IMR-90 (cell line): Measurements from ENCODE around the gene ADD3. TPM values are rescaled to one million over a fixed set of nuclear protein-coding genes. Genes with fewer than 3 reads are reported as not detected.

ENCODE experiments used
- ATAC-seq: fragments of 200-7000 bp; cut with Tn5 transposase; 2 replicates; pipeline ENCODE4 v1.9.1; 2020; ENCODE audit warnings: low read depth, mild to moderate bottlenecking, moderate library complexity
- BruUV-seq: library from RNA; stranded (reverse); fragments of 400-500 nt; replicated peaks from 2 replicates; lab custom pipeline; 2021; lab: Mats Ljungman, UMichigan
- CTCF ChIA-PET: fragments of 300-600 bp; formaldehyde crosslinking; extraction: SDS; loops from one replicate; lab custom pipeline; 2021; ENCODE audit warnings: antibody characterized with exemption; lab: Yijun Ruan, JAX
- POLR2A ChIA-PET: fragments of 300-600 bp; sonication (Branson Sonifier 250); formaldehyde crosslinking; loops from one replicate; lab custom pipeline; 2022; ENCODE audit warnings: antibody characterized with exemption; ENCODE audit not compliant: unreplicated experiment; lab: Charles Lee
- DNase-seq: peaks from one replicate; pipeline ENCODE4 v3.0.0; 2013
- H2AFZ ChIP-seq: replicated peaks from 2 replicates; pipeline ENCODE3; 2013; ENCODE audit warnings: low read length, mild to moderate bottlenecking; ENCODE audit not compliant: poor library complexity
- H2AK5ac ChIP-seq: 2 replicates; pipeline ENCODE4 v1.6.1; 2013; ENCODE audit warnings: low read depth, low read length, inconsistent platforms
- H2AK9ac ChIP-seq: replicated peaks from 2 replicates; pipeline ENCODE3; 2013; ENCODE audit warnings: mild to moderate bottlenecking, low read depth, low read length, moderate library complexity; ENCODE audit not compliant: poor library complexity
- H2BK120ac ChIP-seq: 2 replicates; pipeline ENCODE4 v1.6.1; 2013; ENCODE audit warnings: low read depth, low read length, inconsistent platforms
- H2BK15ac ChIP-seq: 3 replicates; pipeline ENCODE4 v1.6.1; 2013; ENCODE audit warnings: low read depth, low read length, inconsistent platforms
- H2BK20ac ChIP-seq: 2 replicates; pipeline ENCODE4 v1.6.1; 2013; ENCODE audit warnings: low read depth, mild to moderate bottlenecking, inconsistent platforms, low read length, moderate library complexity
- H2BK5ac ChIP-seq: 2 replicates; pipeline ENCODE4 v1.6.1; 2013; ENCODE audit warnings: mild to moderate bottlenecking, low read depth, low read length, inconsistent platforms; ENCODE audit not compliant: poor library complexity, severe bottlenecking
- H3K14ac ChIP-seq: replicated peaks from 2 replicates; pipeline ENCODE4 v1.6.1; 2013; ENCODE audit warnings: low read depth, low read length, inconsistent platforms
- H3K18ac ChIP-seq: 2 replicates; pipeline ENCODE4 v1.6.1; 2013; ENCODE audit warnings: low read depth, low read length, control low read depth
- H3K23ac ChIP-seq: 2 replicates; pipeline ENCODE4 v1.6.1; 2013; ENCODE audit warnings: low read depth, low read length, inconsistent platforms
- H3K27ac ChIP-seq: 2 replicates; pipeline ENCODE4 v1.5.1; 2013; ENCODE audit warnings: mild to moderate bottlenecking, control low read depth, low read length; ENCODE audit not compliant: insufficient read depth
- H3K27me3 ChIP-seq: 2 replicates; pipeline ENCODE4 v1.6.1; 2013; ENCODE audit warnings: low read length; ENCODE audit not compliant: control insufficient read depth, insufficient read depth
- H3K36me3 ChIP-seq: 2 replicates; pipeline ENCODE4 v1.6.1; 2013; ENCODE audit warnings: low read length, mixed read lengths; ENCODE audit not compliant: control insufficient read depth, insufficient read depth
- H3K4ac ChIP-seq: 2 replicates; pipeline ENCODE4 v1.6.1; 2013; ENCODE audit warnings: low read depth, low read length, inconsistent platforms
- H3K4me1 ChIP-seq: 2 replicates; pipeline ENCODE4 v1.6.1; 2013; ENCODE audit warnings: low read length, mixed read lengths; ENCODE audit not compliant: control insufficient read depth, insufficient read depth
- H3K4me2 ChIP-seq: 2 replicates; pipeline ENCODE4 v1.6.1; 2013; ENCODE audit warnings: low read depth, mild to moderate bottlenecking, control low read depth, low read length, moderate library complexity
- H3K4me3 ChIP-seq: 2 replicates; pipeline ENCODE4 v1.5.1; 2013; ENCODE audit warnings: low read depth, mild to moderate bottlenecking, control low read depth, low read length, moderate library complexity; ENCODE audit not compliant: insufficient read depth
- H3K56ac ChIP-seq: 2 replicates; pipeline ENCODE4 v1.6.1; 2013; ENCODE audit warnings: low read length, inconsistent platforms; ENCODE audit not compliant: insufficient read depth; ENCODE audit errors: extremely low read depth
- H3K79me1 ChIP-seq, 2 experiments: 2 replicates each; pipeline ENCODE4 v1.6.1; 2013; ENCODE audit warnings: low read length in 2 of 2, inconsistent platforms in 1 of 2, low read depth in 1 of 2
- H3K9ac ChIP-seq: 2 replicates; pipeline ENCODE4 v1.6.1; 2013; ENCODE audit warnings: low read depth, low read length, control low read depth
- H3K9me1 ChIP-seq: 2 replicates; pipeline ENCODE4 v1.6.1; 2013; ENCODE audit warnings: low read length, inconsistent platforms; ENCODE audit not compliant: insufficient read depth
- H3K9me3 ChIP-seq: 2 replicates; pipeline ENCODE4 v1.6.1; 2013; ENCODE audit warnings: low read length; ENCODE audit not compliant: control insufficient read depth, insufficient read depth
- H4K20me1 ChIP-seq: 2 replicates; pipeline ENCODE4 v1.6.1; 2013; ENCODE audit warnings: low read length, inconsistent platforms; ENCODE audit not compliant: insufficient read depth
- H4K5ac ChIP-seq: 2 replicates; pipeline ENCODE4 v1.6.1; 2013; ENCODE audit warnings: mild to moderate bottlenecking, low read depth, low read length, control low read depth
- H4K8ac ChIP-seq, 2 experiments: 2 replicates each; pipeline ENCODE4 v1.6.1; 2013; ENCODE audit warnings: low read depth in 2 of 2, low read length in 2 of 2, control low read depth in 1 of 2, inconsistent platforms in 1 of 2
- H4K91ac ChIP-seq: 2 replicates; pipeline ENCODE4 v1.6.1; 2013; ENCODE audit warnings: low read depth, low read length, inconsistent platforms; ENCODE audit not compliant: insufficient read depth
- BHLHE40 ChIP-seq: fragments of 150-350 bp; IDR thresholded peaks from 2 replicates; pipeline ENCODE4 v1.6.1; 2016; ENCODE audit warnings: mild to moderate bottlenecking, low read depth, low read length
- MAFK ChIP-seq: IDR thresholded peaks from 2 replicates; pipeline ENCODE4 v1.6.1; 2012; ENCODE audit warnings: low read depth, low read length, improper control_type of control experiment
- MAZ ChIP-seq: IDR thresholded peaks from 2 replicates; pipeline ENCODE4 v1.6.1; 2012; ENCODE audit warnings: low read depth, mild to moderate bottlenecking, low read length, improper control_type of control experiment, moderate library complexity, borderline replicate concordance
- MXI1 ChIP-seq: IDR thresholded peaks from 2 replicates; pipeline ENCODE4 v1.6.1; 2012; ENCODE audit warnings: low read depth, mild to moderate bottlenecking, low read length, moderate library complexity, borderline replicate concordance
- NFE2L2 ChIP-seq: fragments of 150-350 bp; IDR thresholded peaks from 2 replicates; pipeline ENCODE4 v1.6.1; 2016; ENCODE audit warnings: low read depth, mild to moderate bottlenecking, low read length
- POLR2A ChIP-seq: IDR thresholded peaks from 2 replicates; pipeline ENCODE4 v1.6.1; 2012; ENCODE audit warnings: mild to moderate bottlenecking, low read depth, low read length
- RAD21 ChIP-seq: IDR thresholded peaks from 2 replicates; pipeline ENCODE4 v1.6.1; 2012; ENCODE audit warnings: low read length, improper control_type of control experiment
- RCOR1 ChIP-seq: IDR thresholded peaks from 2 replicates; pipeline ENCODE4 v1.6.1; 2012; ENCODE audit warnings: mild to moderate bottlenecking, low read length, improper control_type of control experiment; ENCODE audit not compliant: insufficient replicate concordance
- RFX5 ChIP-seq: IDR thresholded peaks from 2 replicates; pipeline ENCODE4 v1.8.0; 2012; ENCODE audit warnings: low read depth, mild to moderate bottlenecking, low read length, moderate library complexity
- SMC3 ChIP-seq: fragments of 150-350 bp; IDR thresholded peaks from 2 replicates; pipeline ENCODE4 v1.6.1; 2016; ENCODE audit warnings: low read depth, mild to moderate bottlenecking, antibody characterized with exemption, low read length, moderate library complexity
- WGBS, 2 experiments: methylation state at CpG; one replicate each; pipeline versions ENCODE4 v1.1.5 to v1.1.7; 2013; ENCODE audit warnings: missing lambda C conversion rate in 2 of 2; ENCODE audit not compliant: insufficient read length in 1 of 2; ENCODE audit errors: extremely low coverage in 2 of 2; 5-methylcytosine and 5-hydroxymethylcytosine counted together
- dilution Hi-C: fragments of 300-500 bp; cut with HindIII; formaldehyde crosslinking; loops from one replicate; pipeline ENCODE4 v1.14.3; 2018; ENCODE audit warnings: low sequenced_read_pairs; ENCODE audit not compliant: unreplicated experiment
- in situ Hi-C: fragments of 300-500 bp; cut with MboI; formaldehyde crosslinking; loops from 3 replicates; pipeline ENCODE4 v1.14.3; 2019; ENCODE audit warnings: low sequenced_read_pairs, inconsistent platforms, mixed read lengths
- intact Hi-C: fragments of 100-400 bp; cut with micrococcal nuclease; formaldehyde crosslinking; loops from 2 replicates; pipeline ENCODE4 v1.10.0; 2022
- polyA plus RNA-seq, 3 experiments: library from polyadenylated mRNA; depleted of rRNA; stranded (reverse); fragments of >200 nt; gene quantifications; 2 replicates each; pipeline ENCODE4 v1.2.3, GENCODE V29; 2012; ENCODE audit warnings: low replicate concordance in 1 of 3
- total RNA-seq: library from RNA; depleted of rRNA; stranded (reverse); fragments of >200 nt; gene quantifications from 2 replicates; pipeline ENCODE4 v1.2.3, GENCODE V29; 2012
- TF ChIP-seq, protein P1 (sequence below): fragments of 150-350 bp; IDR thresholded peaks from 2 replicates; pipeline ENCODE4 v1.6.1; 2016; ENCODE audit warnings: low read depth, mild to moderate bottlenecking, low read length, moderate library complexity, borderline replicate concordance
- TF ChIP-seq, protein P2 (sequence below): conservative IDR thresholded peaks from 2 replicates; pipeline ENCODE4 v1.5.1; 2012; ENCODE audit warnings: mild to moderate bottlenecking, low read depth, low read length, improper control_type of control experiment

Gene ADD3
- total and polyA plus RNA-seq, 2 of the 4 experiments (the other 2 are of a cell fraction), result 138 to 212 TPM

GRCh38 chr10:109988212-109988596, 19.6 kb upstream of the ADD3 start:
- intact Hi-C loops (no loop called here), dilution Hi-C loops (no loop called here), in situ Hi-C loops (no loop called here)
- Histone ChIP-seq H3K36me3 (no peaks in the 10 kb centered on the region), H3K9me1 (no peaks in the 10 kb centered on the region), H3K27ac (peak overlapping the region; percentile 64), H4K8ac (peak overlapping the region; percentile 7 to 48; a peak in 3 of 4 replicates), H3K4me2 (peak overlapping the region; percentile 9; the same call in 1 of the 2 replicates), H3K4me3 (no peak overlapping the region), H3K18ac (peak overlapping the region; percentile 98; the same call in 1 of the 2 replicates), H4K91ac (peak overlapping the region; percentile 48; the same call in 1 of the 2 replicates), H2BK120ac (peak overlapping the region; percentile 76), H2BK15ac (peak overlapping the region; percentile 69), H3K9ac (no peak overlapping the region), H2BK20ac (peak overlapping the region; percentile 84), H2AK5ac (peak overlapping the region; percentile 71; the same call in 1 of the 2 replicates), H4K20me1 (no peaks in the 10 kb centered on the region), H3K9me3 (no peaks in the 10 kb centered on the region), H3K27me3 (no peaks in the 10 kb centered on the region), H3K4ac (peak overlapping the region; percentile 57; the same call in 1 of the 2 replicates), H2BK5ac (peak overlapping the region; percentile 92), H3K56ac (no peak overlapping the region), H3K23ac (peak overlapping the region; percentile 76), H3K14ac (peak overlapping the region; percentile 74), H3K79me1 (0 out of 4 replicates have a peak, but pooled peaks cover 0 to 4% of the 10 kb centered on the region in 2 experiments), H2AK9ac (no peak overlapping the region), H2AFZ (peak overlapping the region; percentile 11), H3K4me1 (peaks cover 8% of the 10 kb centered on the region), H4K5ac (peak overlapping the region; percentile 88; the same call in 1 of the 2 replicates)
- ATAC-seq (no peak), DNase-seq (no peak)
- ChIA-PET CTCF (interaction anchor here (1.5 kb wide), 1 partner anchor 10 kb away, joined by 6 read pairs; no protein-coding TSS in a partner anchor), POLR2A (interaction anchor here (0.6 kb wide), 1 partner anchor 23 kb away, joined by 4 read pairs; no protein-coding TSS in a partner anchor)
- WGBS, 2 experiments, result no CpG with 5 or more reads among the region's 1 CpG
- no TSS peak for BruUV-seq
- TF ChIP-seq MXI1 (no peak), RCOR1 (no peak), RAD21 (no peak), BHLHE40 (no peak), NFE2L2 (no peak), MAZ (no peak), POLR2A (no peak), RFX5 (no peak), MAFK (no peak), SMC3 (no peak)
- TF ChIP-seq, protein P1, sequence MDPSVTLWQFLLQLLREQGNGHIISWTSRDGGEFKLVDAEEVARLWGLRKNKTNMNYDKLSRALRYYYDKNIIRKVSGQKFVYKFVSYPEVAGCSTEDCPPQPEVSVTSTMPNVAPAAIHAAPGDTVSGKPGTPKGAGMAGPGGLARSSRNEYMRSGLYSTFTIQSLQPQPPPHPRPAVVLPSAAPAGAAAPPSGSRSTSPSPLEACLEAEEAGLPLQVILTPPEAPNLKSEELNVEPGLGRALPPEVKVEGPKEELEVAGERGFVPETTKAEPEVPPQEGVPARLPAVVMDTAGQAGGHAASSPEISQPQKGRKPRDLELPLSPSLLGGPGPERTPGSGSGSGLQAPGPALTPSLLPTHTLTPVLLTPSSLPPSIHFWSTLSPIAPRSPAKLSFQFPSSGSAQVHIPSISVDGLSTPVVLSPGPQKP, result no peak
- TF ChIP-seq, protein P2, sequence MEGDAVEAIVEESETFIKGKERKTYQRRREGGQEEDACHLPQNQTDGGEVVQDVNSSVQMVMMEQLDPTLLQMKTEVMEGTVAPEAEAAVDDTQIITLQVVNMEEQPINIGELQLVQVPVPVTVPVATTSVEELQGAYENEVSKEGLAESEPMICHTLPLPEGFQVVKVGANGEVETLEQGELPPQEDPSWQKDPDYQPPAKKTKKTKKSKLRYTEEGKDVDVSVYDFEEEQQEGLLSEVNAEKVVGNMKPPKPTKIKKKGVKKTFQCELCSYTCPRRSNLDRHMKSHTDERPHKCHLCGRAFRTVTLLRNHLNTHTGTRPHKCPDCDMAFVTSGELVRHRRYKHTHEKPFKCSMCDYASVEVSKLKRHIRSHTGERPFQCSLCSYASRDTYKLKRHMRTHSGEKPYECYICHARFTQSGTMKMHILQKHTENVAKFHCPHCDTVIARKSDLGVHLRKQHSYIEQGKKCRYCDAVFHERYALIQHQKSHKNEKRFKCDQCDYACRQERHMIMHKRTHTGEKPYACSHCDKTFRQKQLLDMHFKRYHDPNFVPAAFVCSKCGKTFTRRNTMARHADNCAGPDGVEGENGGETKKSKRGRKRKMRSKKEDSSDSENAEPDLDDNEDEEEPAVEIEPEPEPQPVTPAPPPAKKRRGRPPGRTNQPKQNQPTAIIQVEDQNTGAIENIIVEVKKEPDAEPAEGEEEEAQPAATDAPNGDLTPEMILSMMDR, result no peak
